ENCODE results near the gene ZKSCAN8. TPM values are rescaled to one million over a fixed set of nuclear protein-coding genes. Genes with fewer than 3 reads are reported as not detected.
"Not testable (repeated sequence)": the region's sequence is repeated elsewhere in the genome, so short reads cannot be mapped to it uniquely, and the experiment has no call there.

ZKSCAN8 gene
- total RNA-seq: 10 to 100 TPM; 29.0 to 41.6 TPM
- 35.5 TPM for polyA plus RNA-seq (2013, experiment 1 of 2)
- polyA plus RNA-seq (2013, experiment 2 of 2): 31.8 TPM
- long read RNA-seq, experiment 1, full-length matches to known transcripts: 1 of 9 reads
- long read RNA-seq, experiment 1, partial matches to known transcripts: 0 of 9 reads
- long read RNA-seq, experiment 1, other reads (novel, unspliced or antisense): 8 of 9 reads
- long read RNA-seq, experiment 2, full-length matches to known transcripts: 5 of 26 reads
- long read RNA-seq, experiment 2, partial matches to known transcripts: 0 of 26 reads
- long read RNA-seq, experiment 2, other reads (novel, unspliced or antisense): 21 of 26 reads
- long read RNA-seq, experiment 3, full-length matches to known transcripts: 1 of 9 reads
- long read RNA-seq, experiment 3, partial matches to known transcripts: 0 of 9 reads
- long read RNA-seq, experiment 3, other reads (novel, unspliced or antisense): 8 of 9 reads
- long read RNA-seq, experiment 4, full-length matches to known transcripts: 1 of 2 reads
- long read RNA-seq, experiment 4, partial matches to known transcripts: 0 of 2 reads
- long read RNA-seq, experiment 4, other reads (novel, unspliced or antisense): 1 of 2 reads

GRCh38 chr6:28141500-28142329, at the start of gene ZKSCAN8:
TSS of gene ZKSCAN8 (plus strand) at chr6:28141883. CDS start at chr6:28148408, 6,525 bp downstream.
- Histone ChIP-seq H3K4me1 (ENCODE audit: control insufficient read depth, insufficient read depth, low read length) (no peaks in the 10 kb centered on the region), H3K27ac (ENCODE audit: low read depth, low read length) (peak within 1 kb of the TSS; percentile 78), H3K36me3 (ENCODE audit: control insufficient read depth, insufficient read depth, low read length) (peaks cover 26% of the 10 kb centered on the region), H3K9ac (ENCODE audit: extremely low read depth, low read length, poor library complexity, severe bottlenecking) (peak within 1 kb of the TSS; percentile 83), H3K4me3 (ENCODE audit: low read length) (peak within 1 kb of the TSS; percentile 97), H3K27me3 (ENCODE audit: control insufficient read depth, insufficient read depth, low read length, poor library complexity, severe bottlenecking) (peaks cover 14% of the 10 kb centered on the region), H3K9me3 (ENCODE audit: control insufficient read depth, low read length) (no peaks in the 10 kb centered on the region)
- H3K4me3 Mint-ChIP-seq: peak within 1 kb of the TSS; percentile 95
- H3K9me3 Mint-ChIP-seq: no peaks in the 10 kb centered on the region
- no peak for TF ChIP-seq CTCF (conservative IDR thresholded peaks at IDR 0.05)
- peaks cover 25% of the 10 kb centered on the region for H3K27me3 Mint-ChIP-seq (ENCODE audit: insufficient read depth)
- peak; percentile 97 for DNase-seq
- H3K4me1 Mint-ChIP-seq: peaks cover 13% of the 10 kb centered on the region
- 0 to 1% methylated on average over 22 to 51 of the region's 52 CpGs for WGBS, 2 experiments (ENCODE audit: insufficient coverage in 1 of 2, insufficient read length in 1 of 2)
- peak within 1 kb of the TSS; percentile 92 for H3K27ac Mint-ChIP-seq
- H3K36me3 Mint-ChIP-seq (ENCODE audit: low read depth): peaks cover 31% of the 10 kb centered on the region

GRCh38 chr6:28102222-28102621, 39.5 kb upstream of the ZKSCAN8 start:
- not testable (repeated sequence) for H3K9me3 ChIP-seq (ENCODE audit: control insufficient read depth, low read length); H3K36me3 ChIP-seq (ENCODE audit: control insufficient read depth, insufficient read depth, low read length); H3K36me3 Mint-ChIP-seq (ENCODE audit: low read depth); H3K4me3 Mint-ChIP-seq; H3K4me3 ChIP-seq (ENCODE audit: low read length); H3K4me1 Mint-ChIP-seq; H3K9ac ChIP-seq (ENCODE audit: extremely low read depth, low read length, poor library complexity, severe bottlenecking); H3K27ac Mint-ChIP-seq; H3K27ac ChIP-seq (ENCODE audit: low read depth, low read length); DNase-seq; H3K4me1 ChIP-seq (ENCODE audit: control insufficient read depth, insufficient read depth, low read length)
- peaks cover 27% of the 10 kb centered on the region for H3K9me3 Mint-ChIP-seq
- peaks cover 54% of the 10 kb centered on the region for H3K27me3 Mint-ChIP-seq (ENCODE audit: insufficient read depth)
- peaks cover 45% of the 10 kb centered on the region for H3K27me3 ChIP-seq (ENCODE audit: control insufficient read depth, insufficient read depth, low read length, poor library complexity, severe bottlenecking)
- WGBS, 2 experiments (ENCODE audit: insufficient coverage in 1 of 2, insufficient read length in 1 of 2): 81 to 86% methylated on average over 7 of the region's 7 CpGs

GRCh38 chr6:28102699-28103098, 39.0 kb upstream of the ZKSCAN8 start:
- not testable (repeated sequence) for H3K9ac ChIP-seq (ENCODE audit: extremely low read depth, low read length, poor library complexity, severe bottlenecking); H3K4me3 ChIP-seq (ENCODE audit: low read length); DNase-seq; H3K4me3 Mint-ChIP-seq; H3K4me1 ChIP-seq (ENCODE audit: control insufficient read depth, insufficient read depth, low read length); H3K36me3 Mint-ChIP-seq (ENCODE audit: low read depth); H3K36me3 ChIP-seq (ENCODE audit: control insufficient read depth, insufficient read depth, low read length); H3K4me1 Mint-ChIP-seq; H3K9me3 ChIP-seq (ENCODE audit: control insufficient read depth, low read length); H3K27ac Mint-ChIP-seq; H3K27ac ChIP-seq (ENCODE audit: low read depth, low read length)
- peaks cover 45% of the 10 kb centered on the region for H3K27me3 ChIP-seq (ENCODE audit: control insufficient read depth, insufficient read depth, low read length, poor library complexity, severe bottlenecking)
- H3K9me3 Mint-ChIP-seq: peaks cover 23% of the 10 kb centered on the region
- peaks cover 55% of the 10 kb centered on the region for H3K27me3 Mint-ChIP-seq (ENCODE audit: insufficient read depth)

Data from endodermal cell (in vitro differentiated cells).